Stimulated activated CD4-positive, alpha-beta T cell treated with anti-CD3 and anti-CD28 coated beads, Interleukin-4, amount 100 ng/mL, for 24 hours (primary cell): ENCODE measurements around the gene ETV3L.
"Not testable (repeated sequence)": the region's sequence is repeated elsewhere in the genome, so short reads cannot be mapped to it uniquely, and the experiment has no call there.

ENCODE experiments used
- DNase-seq: peaks from one replicate; pipeline ENCODE4 v3.0.0-alpha.2; 2020

The ETV3L gene

GRCh38 chr1:157073944-157074685, 25.5 kb downstream of the ETV3L start:
- DNase-seq = peak; percentile 27

- DNase-seq = no peak
Observed at GRCh38 chr1:157069601-157070000, 30.0 kb downstream of the ETV3L start.

DNA sequence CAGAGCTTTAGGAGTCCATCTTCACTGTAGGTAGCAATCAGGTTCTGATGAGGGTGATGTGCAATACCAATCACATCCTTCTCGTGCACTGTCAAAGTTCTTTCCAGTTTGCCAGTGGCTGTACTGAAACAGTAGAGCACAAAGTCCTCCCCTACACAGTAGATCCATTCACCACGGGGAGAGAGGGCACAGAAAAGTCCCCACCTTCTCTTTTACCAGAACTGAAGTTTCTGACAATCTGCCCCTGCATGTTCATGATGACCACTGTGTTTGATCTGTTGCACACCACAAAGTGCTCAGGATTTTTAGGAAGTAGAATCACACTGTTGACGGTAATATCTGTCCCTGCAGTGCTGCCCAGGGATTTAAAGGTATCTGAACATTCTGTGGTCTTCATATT, 40.4 kb downstream of the ETV3L start:
- DNase-seq = not testable (repeated sequence)

- no peak for DNase-seq
Observed at GRCh38 chr1:157056269-157056668, 43.3 kb downstream of the ETV3L start.

GRCh38 chr1:157055729-157056128, 43.9 kb downstream of the ETV3L start:
- not testable (repeated sequence) for DNase-seq

GRCh38 chr1:157050836-157051235, 48.8 kb downstream of the ETV3L start:
- DNase-seq = no peak

- no peak for DNase-seq
Observed at GRCh38 chr1:157047062-157047410, 52.6 kb downstream of the ETV3L start.

DNA sequence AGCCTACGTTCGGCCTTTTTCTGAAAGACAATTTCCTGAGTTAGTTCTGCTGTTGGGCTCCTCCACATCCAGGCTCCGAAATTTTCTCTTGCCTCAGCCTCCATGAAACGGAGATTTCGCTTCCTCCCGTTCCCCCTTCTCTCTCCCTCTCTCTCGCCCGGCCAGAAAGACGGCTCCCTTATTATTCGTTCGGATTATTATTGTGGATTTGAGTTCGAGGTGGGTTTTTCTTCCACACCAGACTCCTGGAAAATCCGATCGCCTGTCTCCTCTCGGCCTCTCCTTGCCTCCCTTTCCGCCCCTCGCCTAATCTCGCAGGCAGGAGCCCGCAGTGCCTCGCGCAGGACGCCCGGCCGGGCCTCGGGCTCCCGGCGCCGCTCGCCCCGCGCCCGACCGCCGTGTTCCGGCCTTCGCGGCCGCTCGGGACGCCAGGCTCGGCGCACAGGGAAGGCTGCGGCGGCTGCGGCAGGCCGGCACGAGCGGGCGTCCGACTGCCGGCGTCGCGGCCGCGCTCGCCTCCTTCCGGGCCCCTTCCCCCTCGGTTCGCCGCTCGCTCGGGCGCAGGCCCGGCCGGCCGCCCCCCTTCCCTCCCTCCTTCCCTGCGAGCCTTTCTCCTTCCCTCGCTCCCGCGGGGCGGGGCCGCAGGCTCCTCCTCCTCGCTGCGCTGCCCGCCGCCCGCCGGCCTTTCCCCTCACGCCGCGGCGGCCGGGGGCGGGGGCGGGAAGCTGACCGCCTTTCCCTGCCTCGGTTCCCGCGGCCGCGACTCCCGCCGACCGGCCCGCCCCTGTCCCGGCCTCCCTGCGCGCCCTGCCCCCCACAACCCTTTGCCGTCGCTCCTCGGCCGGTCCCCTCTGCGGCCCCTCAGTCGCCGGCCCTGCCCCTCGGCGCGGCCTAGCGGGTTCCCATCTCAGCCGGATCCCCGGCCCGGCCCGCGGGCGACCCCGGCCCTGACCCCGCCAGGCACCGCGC, 54.1 kb downstream of the ETV3L start, which contains the start of gene ARHGEF11:
TSS of gene ARHGEF11 (minus strand) at position 493 of the 969 bp plus-strand sequence. CDS start 1,412 bp downstream, outside the sequence.
- no peak for DNase-seq

DNA sequence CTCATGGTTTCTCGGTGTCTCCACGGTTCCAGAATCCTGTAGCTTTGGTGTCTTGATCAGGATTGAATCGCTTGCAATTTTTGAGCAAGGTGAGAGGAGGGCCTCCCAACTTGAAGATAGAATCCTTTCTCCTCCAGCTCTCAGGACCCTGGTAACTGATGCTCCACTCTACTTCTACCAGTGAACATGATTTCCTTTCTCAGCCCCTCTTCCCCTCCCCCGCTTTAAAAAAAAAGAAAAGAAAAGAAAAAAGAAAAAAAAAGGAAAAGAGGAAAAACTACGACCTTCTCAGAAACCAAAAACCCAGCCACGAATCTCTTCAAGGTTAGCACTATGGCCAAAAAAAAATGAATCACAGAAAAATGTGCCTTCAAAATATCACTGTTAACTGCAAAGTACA, 55.3 kb downstream of the ETV3L start:
- DNase-seq = no peak

GRCh38 chr1:157043685-157044084, 55.9 kb downstream of the ETV3L start:
- DNase-seq = no peak

DNA sequence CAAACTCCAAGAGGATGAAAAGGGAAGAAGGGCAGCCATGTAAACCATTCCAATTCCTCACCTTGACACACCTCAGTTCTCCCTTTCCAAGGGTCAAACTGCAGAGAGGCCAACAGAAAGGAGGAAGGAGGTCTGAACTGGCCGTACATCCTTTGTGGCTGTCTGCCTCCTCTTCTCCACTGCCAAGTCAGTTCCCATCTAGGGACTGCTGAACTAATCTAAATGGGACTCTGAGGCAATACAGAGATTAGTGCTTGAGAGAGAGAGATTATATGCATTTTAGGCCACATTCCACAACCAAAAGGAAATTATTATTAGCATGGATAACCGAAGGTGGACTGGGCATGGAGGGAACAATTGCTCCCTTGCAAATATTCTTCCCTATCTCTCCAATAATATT, 56.8 kb downstream of the ETV3L start:
- DNase-seq = no peak
